Loucy (cell line): ENCODE results near the gene SRRM3.

Experiments
- EZH2phosphoT487 ChIP-seq: fragments of 200-600 bp; IDR thresholded peaks from 2 replicates; pipeline ENCODE4 v1.6.1; 2018; ENCODE audit warnings: antibody characterized with exemption, mild to moderate bottlenecking, moderate library complexity, borderline replicate concordance
- TF ChIP-seq, protein P1 (sequence below): fragments of 200-600 bp; sonication (generic); conservative IDR thresholded peaks from 2 replicates; pipeline ENCODE4 v1.5.1; 2014; ENCODE audit warnings: mild to moderate bottlenecking, antibody characterized with exemption, low read length

- TF ChIP-seq, protein P1, sequence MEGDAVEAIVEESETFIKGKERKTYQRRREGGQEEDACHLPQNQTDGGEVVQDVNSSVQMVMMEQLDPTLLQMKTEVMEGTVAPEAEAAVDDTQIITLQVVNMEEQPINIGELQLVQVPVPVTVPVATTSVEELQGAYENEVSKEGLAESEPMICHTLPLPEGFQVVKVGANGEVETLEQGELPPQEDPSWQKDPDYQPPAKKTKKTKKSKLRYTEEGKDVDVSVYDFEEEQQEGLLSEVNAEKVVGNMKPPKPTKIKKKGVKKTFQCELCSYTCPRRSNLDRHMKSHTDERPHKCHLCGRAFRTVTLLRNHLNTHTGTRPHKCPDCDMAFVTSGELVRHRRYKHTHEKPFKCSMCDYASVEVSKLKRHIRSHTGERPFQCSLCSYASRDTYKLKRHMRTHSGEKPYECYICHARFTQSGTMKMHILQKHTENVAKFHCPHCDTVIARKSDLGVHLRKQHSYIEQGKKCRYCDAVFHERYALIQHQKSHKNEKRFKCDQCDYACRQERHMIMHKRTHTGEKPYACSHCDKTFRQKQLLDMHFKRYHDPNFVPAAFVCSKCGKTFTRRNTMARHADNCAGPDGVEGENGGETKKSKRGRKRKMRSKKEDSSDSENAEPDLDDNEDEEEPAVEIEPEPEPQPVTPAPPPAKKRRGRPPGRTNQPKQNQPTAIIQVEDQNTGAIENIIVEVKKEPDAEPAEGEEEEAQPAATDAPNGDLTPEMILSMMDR = no peak
- TF ChIP-seq EZH2phosphoT487 = no peak
Observed at GRCh38 chr7:76216381-76217082, 14.8 kb downstream of the SRRM3 start.
